Measurements from ENCODE around the gene DSTYK. TPM values are rescaled to one million over a fixed set of nuclear protein-coding genes. Genes with fewer than 3 reads are reported as not detected.

DSTYK gene
- total and polyA plus RNA-seq, 11 donors, result 3.2 to 10.1 (median 6.3) TPM

DNA sequence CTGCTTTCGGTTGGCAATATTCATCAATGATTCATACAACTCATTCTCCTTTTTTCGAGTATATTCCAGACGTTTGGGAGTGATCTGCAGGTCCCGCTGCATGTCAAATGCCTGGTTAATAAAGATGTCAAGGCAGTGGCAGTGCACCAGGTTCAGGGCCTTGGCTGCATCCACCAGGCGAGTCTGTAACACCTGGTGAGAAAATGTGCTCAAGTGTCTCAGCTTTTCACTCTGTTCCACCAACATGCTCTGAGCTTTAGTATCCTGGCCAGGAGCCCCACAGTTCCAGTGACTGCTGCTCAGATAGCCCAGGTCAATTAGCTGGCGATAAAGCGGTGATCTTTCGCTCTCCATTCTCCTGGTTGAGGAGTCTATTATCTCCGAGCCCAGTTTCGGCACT, 42.3 kb downstream of the DSTYK start:
- ATAC-seq, result no peak
- intact Hi-C loops (cut with DNase I), result no loop called here
- no peak overlapping the region for H3K4me3 ChIP-seq
- TF ChIP-seq CTCF (IDR thresholded peaks at IDR 0.05), result no peak
- no peak for TF ChIP-seq POLR2A (IDR thresholded peaks at IDR 0.05)
- WGBS, 4 donors, result 94 to 96% (median 94%) methylated on average over 10 of the region's 10 CpGs
- no peaks in the 10 kb centered on the region for H3K9me3 ChIP-seq
- H3K4me1 ChIP-seq, result peaks cover 0 to 4% (median 0%) of the 10 kb centered on the region in 12 donors
- no peak overlapping the region for H3K27ac ChIP-seq
- H3K27me3 ChIP-seq, result no peaks in the 10 kb centered on the region
- H3K36me3 ChIP-seq, result peaks cover 0 to 73% (median 43%) of the 10 kb centered on the region in 9 donors
- DNase-seq, result no peak

DNA sequence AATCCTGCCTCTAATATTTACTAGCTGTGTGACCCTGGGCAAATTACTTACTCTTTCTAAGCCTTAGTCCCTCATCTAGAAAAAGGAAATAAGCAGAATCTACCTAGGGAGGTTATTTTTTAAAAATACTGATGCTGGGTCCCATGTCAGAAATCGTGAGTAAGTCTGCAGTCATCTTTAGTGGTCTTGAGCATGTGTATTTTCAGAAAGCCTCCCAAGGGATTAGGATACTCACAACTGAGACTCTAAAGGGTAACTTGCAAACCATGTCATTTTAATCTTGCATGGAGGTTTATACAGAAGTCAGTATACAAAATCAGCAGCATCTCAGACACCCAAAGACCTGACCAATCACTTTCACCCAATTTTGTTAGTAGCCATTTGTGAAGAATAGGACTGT, 43.2 kb downstream of the DSTYK start:
- DNase-seq, result no peak
- H3K9me3 ChIP-seq, result no peaks in the 10 kb centered on the region
- TF ChIP-seq POLR2A (IDR thresholded peaks at IDR 0.05) (no peak), CTCF (IDR thresholded peaks at IDR 0.05) (no peak)
- no peak for ATAC-seq
- WGBS, 4 donors, result 61 to 77% (median 73%) methylated on average over 1 of the region's 1 CpG
- peaks cover 0 to 4% (median 0%) of the 10 kb centered on the region in 12 donors for H3K4me1 ChIP-seq
- intact Hi-C loops (cut with DNase I), result no loop called here
- H3K27me3 ChIP-seq, result no peaks in the 10 kb centered on the region
- H3K36me3 ChIP-seq, result peaks cover 0 to 83% (median 52%) of the 10 kb centered on the region in 9 donors
- no peak overlapping the region for H3K4me3 ChIP-seq
- H3K27ac ChIP-seq, result no peak overlapping the region

DNA sequence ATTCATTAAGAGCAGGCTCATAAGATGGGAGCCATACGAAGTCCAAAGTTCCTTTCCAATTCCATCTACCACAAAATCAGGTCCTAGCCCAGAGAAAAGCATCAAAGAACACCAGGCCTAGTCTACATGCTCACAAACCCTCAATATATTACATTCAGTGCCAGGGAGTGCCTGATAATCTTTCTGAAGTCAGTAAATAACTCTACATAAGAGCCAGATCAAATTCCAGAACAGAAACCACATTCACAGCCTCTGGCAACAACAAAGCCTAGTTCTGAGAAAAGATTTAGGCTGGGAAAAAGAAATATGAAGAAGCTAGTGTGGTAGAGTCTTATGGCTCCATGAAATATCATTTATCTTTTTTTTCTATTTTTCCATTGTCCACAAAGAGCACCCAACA, 49.2 kb downstream of the DSTYK start:
- 88 to 95% (median 90%) methylated on average over 1 of the region's 1 CpG for WGBS, 4 donors
- H3K4me3 ChIP-seq, result no peak overlapping the region
- no peak for DNase-seq
- intact Hi-C loops (cut with DNase I), result no loop called here
- no peak for ATAC-seq
- H3K27ac ChIP-seq, result no peak overlapping the region
- H3K4me1 ChIP-seq, result peaks cover 0 to 5% (median 0%) of the 10 kb centered on the region in 12 donors
- no peaks in the 10 kb centered on the region for H3K27me3 ChIP-seq
- H3K9me3 ChIP-seq, result no peaks in the 10 kb centered on the region
- no peak for TF ChIP-seq CTCF (IDR thresholded peaks at IDR 0.05)
- TF ChIP-seq POLR2A (IDR thresholded peaks at IDR 0.05), result no peak
- H3K36me3 ChIP-seq, result peaks cover 0 to 94% (median 80%) of the 10 kb centered on the region in 9 donors

GRCh38 chr1:205161076-205161475, 50.4 kb downstream of the DSTYK start:
- Histone ChIP-seq H3K9me3 (peaks cover 0 to 8% (median 0%) of the 10 kb centered on the region in 12 donors), H3K36me3 (peaks cover 0 to 94% (median 83%) of the 10 kb centered on the region in 9 donors), H3K27me3 (no peaks in the 10 kb centered on the region), H3K27ac (no peak overlapping the region), H3K4me1 (peaks cover 0 to 5% (median 0%) of the 10 kb centered on the region in 12 donors), H3K4me3 (no peak overlapping the region)
- ATAC-seq (no peak), DNase-seq (no peak)
- WGBS, 4 donors, result 93 to 97% (median 94%) methylated on average over 6 of the region's 6 CpGs
- intact Hi-C loops (cut with DNase I), result no loop called here
- TF ChIP-seq POLR2A (IDR thresholded peaks at IDR 0.05) (no peak), CTCF (IDR thresholded peaks at IDR 0.05) (no peak)

Data from heart left ventricle (tissue), 16 donors.